ENCODE results near the gene MRPL11. TPM values are rescaled to one million over a fixed set of nuclear protein-coding genes. Genes with fewer than 3 reads are reported as not detected.

The MRPL11 gene
- total and polyA plus RNA-seq, 4 donors, result 18.0 to 45.6 (median 32.3) TPM

GRCh38 chr11:66454247-66454646, 15.6 kb upstream of the MRPL11 start:
- no peaks in the 10 kb centered on the region for H3K4me1 ChIP-seq (ENCODE audit: control insufficient read depth in 4 of 4, insufficient read depth in 4 of 4, low read length in 3 of 4)
- H3K9ac ChIP-seq (ENCODE audit: low read depth in 1 of 2, low read length in 2 of 2), result no peak overlapping the region
- DNase-seq (ENCODE audit: low spot score), result no peak
- no peaks in the 10 kb centered on the region for H3K9me3 ChIP-seq (ENCODE audit: control insufficient read depth in 4 of 4, low read length in 3 of 4)
- TF ChIP-seq YY1 (IDR thresholded peaks at IDR 0.05) (no peak), TAF1 (conservative IDR thresholded peaks at IDR 0.05) (no peak), RXRA (IDR thresholded peaks at IDR 0.05) (no peak), FOXA2 (IDR thresholded peaks at IDR 0.05) (no peak), FOXA1 (IDR thresholded peaks at IDR 0.05) (no peak), MAX (IDR thresholded peaks at IDR 0.05) (no peak), NR2F2 (IDR thresholded peaks at IDR 0.05) (no peak), RAD21 (IDR thresholded peaks at IDR 0.05) (no peak), JUND (IDR thresholded peaks at IDR 0.05) (no peak), EGR1 (IDR thresholded peaks at IDR 0.05; ENCODE audit: low read depth in 2 of 2) (no peak), GABPA (IDR thresholded peaks at IDR 0.05 in 1 of 2, conservative IDR thresholded peaks at IDR 0.05 in 1 of 2) (no peak), HNF4A (conservative IDR thresholded peaks at IDR 0.05) (no peak), SP1 (IDR thresholded peaks at IDR 0.05) (no peak)
- TF ChIP-seq, protein P1, sequence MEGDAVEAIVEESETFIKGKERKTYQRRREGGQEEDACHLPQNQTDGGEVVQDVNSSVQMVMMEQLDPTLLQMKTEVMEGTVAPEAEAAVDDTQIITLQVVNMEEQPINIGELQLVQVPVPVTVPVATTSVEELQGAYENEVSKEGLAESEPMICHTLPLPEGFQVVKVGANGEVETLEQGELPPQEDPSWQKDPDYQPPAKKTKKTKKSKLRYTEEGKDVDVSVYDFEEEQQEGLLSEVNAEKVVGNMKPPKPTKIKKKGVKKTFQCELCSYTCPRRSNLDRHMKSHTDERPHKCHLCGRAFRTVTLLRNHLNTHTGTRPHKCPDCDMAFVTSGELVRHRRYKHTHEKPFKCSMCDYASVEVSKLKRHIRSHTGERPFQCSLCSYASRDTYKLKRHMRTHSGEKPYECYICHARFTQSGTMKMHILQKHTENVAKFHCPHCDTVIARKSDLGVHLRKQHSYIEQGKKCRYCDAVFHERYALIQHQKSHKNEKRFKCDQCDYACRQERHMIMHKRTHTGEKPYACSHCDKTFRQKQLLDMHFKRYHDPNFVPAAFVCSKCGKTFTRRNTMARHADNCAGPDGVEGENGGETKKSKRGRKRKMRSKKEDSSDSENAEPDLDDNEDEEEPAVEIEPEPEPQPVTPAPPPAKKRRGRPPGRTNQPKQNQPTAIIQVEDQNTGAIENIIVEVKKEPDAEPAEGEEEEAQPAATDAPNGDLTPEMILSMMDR (IDR thresholded peaks at IDR 0.05; ENCODE audit: low read depth, low read length, missing input control), result no peak
- TF ChIP-seq, protein P2, sequence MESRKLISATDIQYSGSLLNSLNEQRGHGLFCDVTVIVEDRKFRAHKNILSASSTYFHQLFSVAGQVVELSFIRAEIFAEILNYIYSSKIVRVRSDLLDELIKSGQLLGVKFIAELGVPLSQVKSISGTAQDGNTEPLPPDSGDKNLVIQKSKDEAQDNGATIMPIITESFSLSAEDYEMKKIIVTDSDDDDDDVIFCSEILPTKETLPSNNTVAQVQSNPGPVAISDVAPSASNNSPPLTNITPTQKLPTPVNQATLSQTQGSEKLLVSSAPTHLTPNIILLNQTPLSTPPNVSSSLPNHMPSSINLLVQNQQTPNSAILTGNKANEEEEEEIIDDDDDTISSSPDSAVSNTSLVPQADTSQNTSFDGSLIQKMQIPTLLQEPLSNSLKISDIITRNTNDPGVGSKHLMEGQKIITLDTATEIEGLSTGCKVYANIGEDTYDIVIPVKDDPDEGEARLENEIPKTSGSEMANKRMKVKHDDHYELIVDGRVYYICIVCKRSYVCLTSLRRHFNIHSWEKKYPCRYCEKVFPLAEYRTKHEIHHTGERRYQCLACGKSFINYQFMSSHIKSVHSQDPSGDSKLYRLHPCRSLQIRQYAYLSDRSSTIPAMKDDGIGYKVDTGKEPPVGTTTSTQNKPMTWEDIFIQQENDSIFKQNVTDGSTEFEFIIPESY (IDR thresholded peaks at IDR 0.05), result no peak
- TF ChIP-seq, protein P3, sequence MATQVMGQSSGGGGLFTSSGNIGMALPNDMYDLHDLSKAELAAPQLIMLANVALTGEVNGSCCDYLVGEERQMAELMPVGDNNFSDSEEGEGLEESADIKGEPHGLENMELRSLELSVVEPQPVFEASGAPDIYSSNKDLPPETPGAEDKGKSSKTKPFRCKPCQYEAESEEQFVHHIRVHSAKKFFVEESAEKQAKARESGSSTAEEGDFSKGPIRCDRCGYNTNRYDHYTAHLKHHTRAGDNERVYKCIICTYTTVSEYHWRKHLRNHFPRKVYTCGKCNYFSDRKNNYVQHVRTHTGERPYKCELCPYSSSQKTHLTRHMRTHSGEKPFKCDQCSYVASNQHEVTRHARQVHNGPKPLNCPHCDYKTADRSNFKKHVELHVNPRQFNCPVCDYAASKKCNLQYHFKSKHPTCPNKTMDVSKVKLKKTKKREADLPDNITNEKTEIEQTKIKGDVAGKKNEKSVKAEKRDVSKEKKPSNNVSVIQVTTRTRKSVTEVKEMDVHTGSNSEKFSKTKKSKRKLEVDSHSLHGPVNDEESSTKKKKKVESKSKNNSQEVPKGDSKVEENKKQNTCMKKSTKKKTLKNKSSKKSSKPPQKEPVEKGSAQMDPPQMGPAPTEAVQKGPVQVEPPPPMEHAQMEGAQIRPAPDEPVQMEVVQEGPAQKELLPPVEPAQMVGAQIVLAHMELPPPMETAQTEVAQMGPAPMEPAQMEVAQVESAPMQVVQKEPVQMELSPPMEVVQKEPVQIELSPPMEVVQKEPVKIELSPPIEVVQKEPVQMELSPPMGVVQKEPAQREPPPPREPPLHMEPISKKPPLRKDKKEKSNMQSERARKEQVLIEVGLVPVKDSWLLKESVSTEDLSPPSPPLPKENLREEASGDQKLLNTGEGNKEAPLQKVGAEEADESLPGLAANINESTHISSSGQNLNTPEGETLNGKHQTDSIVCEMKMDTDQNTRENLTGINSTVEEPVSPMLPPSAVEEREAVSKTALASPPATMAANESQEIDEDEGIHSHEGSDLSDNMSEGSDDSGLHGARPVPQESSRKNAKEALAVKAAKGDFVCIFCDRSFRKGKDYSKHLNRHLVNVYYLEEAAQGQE (IDR thresholded peaks at IDR 0.05), result no peak
- no peaks in the 10 kb centered on the region for H3K36me3 ChIP-seq (ENCODE audit: control insufficient read depth in 4 of 4, insufficient read depth in 3 of 4, low read depth in 1 of 4, low read length in 3 of 4)
- H3K4me3 ChIP-seq (ENCODE audit: low read depth in 1 of 3, low read length in 3 of 3), result no peak overlapping the region
- peaks cover 0 to 2% (median 0%) of the 10 kb centered on the region in 4 donors for H3K27me3 ChIP-seq (ENCODE audit: control insufficient read depth in 4 of 4, insufficient read depth in 4 of 4, low read length in 3 of 4)
- 43% methylated on average over 6 of the region's 6 CpGs for WGBS
- no peak overlapping the region for H3K27ac ChIP-seq (ENCODE audit: low read depth in 1 of 2, low read length in 2 of 2)

- Histone ChIP-seq H3K36me3 (ENCODE audit: control insufficient read depth in 4 of 4, insufficient read depth in 3 of 4, low read depth in 1 of 4, low read length in 3 of 4) (no peaks in the 10 kb centered on the region), H3K27ac (ENCODE audit: low read depth in 1 of 2, low read length in 2 of 2) (no peak overlapping the region), H3K27me3 (ENCODE audit: control insufficient read depth in 4 of 4, insufficient read depth in 4 of 4, low read length in 3 of 4) (peaks cover 0 to 2% (median 0%) of the 10 kb centered on the region in 4 donors), H3K4me1 (ENCODE audit: control insufficient read depth in 4 of 4, insufficient read depth in 4 of 4, low read length in 3 of 4) (no peaks in the 10 kb centered on the region), H3K4me3 (ENCODE audit: low read depth in 1 of 3, low read length in 3 of 3) (no peak overlapping the region), H3K9me3 (ENCODE audit: control insufficient read depth in 4 of 4, low read length in 3 of 4) (no peaks in the 10 kb centered on the region), H3K9ac (ENCODE audit: low read depth in 1 of 2, low read length in 2 of 2) (no peak overlapping the region)
- DNase-seq (ENCODE audit: low spot score), result no peak
- TF ChIP-seq FOXA2 (IDR thresholded peaks at IDR 0.05) (no peak), GABPA (IDR thresholded peaks at IDR 0.05 in 1 of 2, conservative IDR thresholded peaks at IDR 0.05 in 1 of 2) (no peak), YY1 (IDR thresholded peaks at IDR 0.05) (no peak), FOXA1 (IDR thresholded peaks at IDR 0.05) (no peak), SP1 (IDR thresholded peaks at IDR 0.05) (no peak), JUND (IDR thresholded peaks at IDR 0.05) (no peak), RAD21 (IDR thresholded peaks at IDR 0.05) (no peak), ATF3 (IDR thresholded peaks at IDR 0.05) (no peak), EGR1 (IDR thresholded peaks at IDR 0.05; ENCODE audit: low read depth in 2 of 2) (no peak), TAF1 (conservative IDR thresholded peaks at IDR 0.05) (no peak), MAX (IDR thresholded peaks at IDR 0.05) (no peak)
- TF ChIP-seq, protein P2 (IDR thresholded peaks at IDR 0.05), result no peak
- TF ChIP-seq, protein P3 (IDR thresholded peaks at IDR 0.05), result no peak
- 78% methylated on average over 4 of the region's 4 CpGs for WGBS
Observed at GRCh38 chr11:66451663-66452062, 13.0 kb upstream of the MRPL11 start.
